ENCODE results near the gene ZNF311. TPM values are rescaled to one million over a fixed set of nuclear protein-coding genes. Genes with fewer than 3 reads are reported as not detected.

The ZNF311 gene
- total RNA-seq, 1 experiment from 2014 or later, result 0.84 TPM

DNA sequence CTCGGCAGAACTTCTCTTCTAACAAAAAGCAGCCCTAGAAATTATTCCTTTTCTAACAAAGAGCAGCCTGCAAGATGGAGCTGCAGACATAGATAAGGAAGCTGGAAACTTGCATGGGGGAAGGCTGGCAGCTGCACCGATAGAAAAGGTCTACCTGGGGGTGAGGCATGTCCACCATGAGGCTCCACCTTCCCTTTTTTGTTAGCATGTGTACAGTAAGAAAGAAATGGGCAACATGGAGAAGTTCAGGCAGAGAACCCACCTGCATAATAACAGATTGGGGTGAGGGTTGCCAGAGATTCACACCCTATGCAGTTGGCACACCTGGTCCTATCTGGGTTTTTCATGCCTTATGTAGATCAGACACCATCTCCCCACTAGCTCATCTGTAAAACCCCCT is 25.4 kb downstream of the ZNF311 start:
- POLR2A ChIA-PET (ENCODE audit: low non-redundant PET), result no interaction called here
- Histone ChIP-seq H3K27ac (ENCODE audit: low read depth, low read length, poor library complexity, severe bottlenecking) (no peak overlapping the region), H3K4me3 (ENCODE audit: low read depth, low read length, poor library complexity, severe bottlenecking) (no peak overlapping the region), H3K36me3 (ENCODE audit: insufficient read depth, low read length, poor library complexity, severe bottlenecking) (no peaks in the 10 kb centered on the region), H3K27me3 (replicated peaks; ENCODE audit: insufficient read depth, low read depth, low read length, poor library complexity) (no peaks in the 10 kb centered on the region), H3K4me1 (ENCODE audit: insufficient read depth, low read length, poor library complexity, severe bottlenecking) (peaks cover 30% of the 10 kb centered on the region), H3K9me3 (ENCODE audit: low read depth, low read length, poor library complexity, severe bottlenecking) (no peaks in the 10 kb centered on the region)
- no peak for DNase-seq (ENCODE audit: low spot score)
- intact Hi-C loops (cut with micrococcal nuclease; ENCODE audit: unreplicated experiment), result loop anchor here (2.0 to 10.0 kb wide), 3 partner anchors 39 to 167 kb away; no protein-coding TSS in a partner anchor
- BruUV-seq (replicated peaks), result no TSS peak
- TF ChIP-seq, protein P1, sequence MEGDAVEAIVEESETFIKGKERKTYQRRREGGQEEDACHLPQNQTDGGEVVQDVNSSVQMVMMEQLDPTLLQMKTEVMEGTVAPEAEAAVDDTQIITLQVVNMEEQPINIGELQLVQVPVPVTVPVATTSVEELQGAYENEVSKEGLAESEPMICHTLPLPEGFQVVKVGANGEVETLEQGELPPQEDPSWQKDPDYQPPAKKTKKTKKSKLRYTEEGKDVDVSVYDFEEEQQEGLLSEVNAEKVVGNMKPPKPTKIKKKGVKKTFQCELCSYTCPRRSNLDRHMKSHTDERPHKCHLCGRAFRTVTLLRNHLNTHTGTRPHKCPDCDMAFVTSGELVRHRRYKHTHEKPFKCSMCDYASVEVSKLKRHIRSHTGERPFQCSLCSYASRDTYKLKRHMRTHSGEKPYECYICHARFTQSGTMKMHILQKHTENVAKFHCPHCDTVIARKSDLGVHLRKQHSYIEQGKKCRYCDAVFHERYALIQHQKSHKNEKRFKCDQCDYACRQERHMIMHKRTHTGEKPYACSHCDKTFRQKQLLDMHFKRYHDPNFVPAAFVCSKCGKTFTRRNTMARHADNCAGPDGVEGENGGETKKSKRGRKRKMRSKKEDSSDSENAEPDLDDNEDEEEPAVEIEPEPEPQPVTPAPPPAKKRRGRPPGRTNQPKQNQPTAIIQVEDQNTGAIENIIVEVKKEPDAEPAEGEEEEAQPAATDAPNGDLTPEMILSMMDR (conservative IDR thresholded peaks at IDR 0.05; ENCODE audit: low read depth, low read length), result no peak
- no peak for TF ChIP-seq EZH2 (IDR thresholded peaks at IDR 0.05; ENCODE audit: borderline replicate concordance, low read depth, low read length, poor library complexity, severe bottlenecking)
- CTCF ChIA-PET, result no interaction called here

DNA sequence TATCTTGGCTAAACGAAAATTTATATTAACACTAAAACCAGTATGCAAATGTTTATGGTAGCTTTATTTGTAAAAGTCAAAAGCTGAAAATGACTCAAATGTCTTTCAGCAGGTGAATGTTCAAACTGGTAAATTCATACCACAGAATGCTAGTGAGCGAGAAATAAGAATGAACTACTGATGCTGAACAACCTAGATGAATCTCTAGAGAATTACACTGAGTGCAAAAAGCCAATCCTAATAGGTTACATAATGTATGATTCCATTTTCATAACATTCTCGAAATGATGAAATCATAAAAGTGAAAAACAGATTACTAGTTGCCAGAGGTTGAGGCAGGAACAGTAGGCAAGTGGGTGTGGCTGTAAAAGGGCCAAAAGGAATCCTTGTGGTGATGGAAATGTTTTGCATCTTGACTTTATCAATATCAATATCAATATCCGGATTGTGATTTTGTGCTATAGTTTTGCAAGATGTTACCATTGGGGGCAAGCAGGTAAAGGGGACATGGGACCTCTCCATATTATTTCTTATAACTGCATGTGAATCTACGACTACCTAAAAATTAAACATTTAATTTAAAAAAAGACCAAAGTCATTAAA is 26.1 kb downstream of the ZNF311 start:
- POLR2A ChIA-PET (ENCODE audit: low non-redundant PET), result interaction anchor here (0.6 kb wide), 1 partner anchor 1289 kb away, joined by 4 read pairs; no protein-coding TSS in a partner anchor
- Histone ChIP-seq H3K27ac (ENCODE audit: low read depth, low read length, poor library complexity, severe bottlenecking) (peak overlapping the region; percentile 73), H3K9me3 (ENCODE audit: low read depth, low read length, poor library complexity, severe bottlenecking) (no peaks in the 10 kb centered on the region), H3K4me1 (ENCODE audit: insufficient read depth, low read length, poor library complexity, severe bottlenecking) (peaks cover 27% of the 10 kb centered on the region), H3K27me3 (replicated peaks; ENCODE audit: insufficient read depth, low read depth, low read length, poor library complexity) (no peaks in the 10 kb centered on the region), H3K4me3 (ENCODE audit: low read depth, low read length, poor library complexity, severe bottlenecking) (no peak overlapping the region), H3K36me3 (ENCODE audit: insufficient read depth, low read length, poor library complexity, severe bottlenecking) (no peaks in the 10 kb centered on the region)
- intact Hi-C loops (cut with micrococcal nuclease; ENCODE audit: unreplicated experiment), result no loop called here
- TF ChIP-seq, protein P1 (conservative IDR thresholded peaks at IDR 0.05; ENCODE audit: low read depth, low read length), result no peak
- no peak for TF ChIP-seq EZH2 (IDR thresholded peaks at IDR 0.05; ENCODE audit: borderline replicate concordance, low read depth, low read length, poor library complexity, severe bottlenecking)
- BruUV-seq (replicated peaks), result no TSS peak
- DNase-seq (ENCODE audit: low spot score), result no peak
- CTCF ChIA-PET, result no interaction called here

GRCh38 chr6:28978133-28978491 is 27.0 kb downstream of the ZNF311 start:
- BruUV-seq (replicated peaks), result no TSS peak
- peak overlapping the region; percentile 49 for H3K4me3 ChIP-seq (ENCODE audit: low read depth, low read length, poor library complexity, severe bottlenecking)
- peak overlapping the region; percentile 73 for H3K27ac ChIP-seq (ENCODE audit: low read depth, low read length, poor library complexity, severe bottlenecking)

More at GRCh38 chr6:28978133-28978491, 27.0 kb downstream of the ZNF311 start:
- DNase-seq (ENCODE audit: low spot score), result no peak
- intact Hi-C loops (cut with micrococcal nuclease; ENCODE audit: unreplicated experiment), result no loop called here
- ChIA-PET CTCF (no interaction called here), POLR2A (ENCODE audit: low non-redundant PET) (no interaction called here)
- Histone ChIP-seq H3K4me1 (ENCODE audit: insufficient read depth, low read length, poor library complexity, severe bottlenecking) (peaks cover 19% of the 10 kb centered on the region), H3K27me3 (replicated peaks; ENCODE audit: insufficient read depth, low read depth, low read length, poor library complexity) (no peaks in the 10 kb centered on the region), H3K36me3 (ENCODE audit: insufficient read depth, low read length, poor library complexity, severe bottlenecking) (no peaks in the 10 kb centered on the region), H3K9me3 (ENCODE audit: low read depth, low read length, poor library complexity, severe bottlenecking) (no peaks in the 10 kb centered on the region)
- no peak for TF ChIP-seq EZH2 (IDR thresholded peaks at IDR 0.05; ENCODE audit: borderline replicate concordance, low read depth, low read length, poor library complexity, severe bottlenecking)
- TF ChIP-seq, protein P1 (conservative IDR thresholded peaks at IDR 0.05; ENCODE audit: low read depth, low read length), result no peak
